Measurements from ENCODE around the gene CD226. TPM values are rescaled to one million over a fixed set of nuclear protein-coding genes. Genes with fewer than 3 reads are reported as not detected.

The CD226 gene
- total and polyA plus RNA-seq, 2 of the 4 experiments (the other 2 are of a cell fraction) = 0.29 to 1.1 TPM

DNA sequence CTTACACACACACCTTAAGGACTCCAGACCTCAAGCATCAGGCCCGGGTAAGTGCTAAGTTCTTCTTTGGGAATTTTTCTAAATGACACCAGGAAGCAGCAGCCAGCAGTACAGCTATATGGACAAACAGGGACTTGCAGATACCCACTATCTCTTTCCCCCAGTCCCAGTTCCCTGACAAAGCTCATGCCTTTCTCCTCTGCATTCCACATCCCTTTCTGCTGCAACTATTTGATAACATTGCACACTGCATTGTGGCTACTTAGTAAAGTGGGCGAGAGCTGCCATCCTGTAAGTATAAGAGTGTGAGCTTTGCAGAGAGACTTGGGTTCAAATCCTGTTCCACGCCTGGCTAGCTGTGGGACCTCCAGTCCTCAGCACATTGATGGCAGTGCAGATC is 14.0 kb upstream of the CD226 start:
- BruUV-seq (replicated peaks) = no TSS peak
- POLR2A ChIA-PET (ENCODE audit: unreplicated experiment) = no interaction called here
- in situ Hi-C loops (cut with MboI; ENCODE audit: low sequenced_read_pairs) = no loop called here

More for the DNA sequence above, 14.0 kb upstream of the CD226 start:
- Histone ChIP-seq H4K8ac (ENCODE audit: low read depth in 2 of 2, low read length in 2 of 2) (no peak overlapping the region), H3K4me3 (ENCODE audit: insufficient read depth, low read depth, low read length) (no peak overlapping the region), H3K56ac (ENCODE audit: extremely low read depth, insufficient read depth, low read length) (no peak overlapping the region), H3K9me3 (ENCODE audit: control insufficient read depth, insufficient read depth, low read length) (no peaks in the 10 kb centered on the region), H2BK15ac (ENCODE audit: low read depth, low read length) (no peak overlapping the region), H3K9ac (ENCODE audit: low read depth, low read length) (no peak overlapping the region), H3K4ac (ENCODE audit: low read depth, low read length) (no peak overlapping the region), H3K4me2 (ENCODE audit: low read depth, low read length) (no peak overlapping the region), H3K14ac (replicated peaks; ENCODE audit: low read depth, low read length) (0 out of 2 replicates have a peak overlapping the region, but pooled peaks have one; percentile 5), H3K23ac (ENCODE audit: low read depth, low read length) (no peak overlapping the region), H3K9me1 (ENCODE audit: insufficient read depth, low read length) (0 out of 2 replicates have a peak, but pooled peaks cover 2% of the 10 kb centered on the region), H2BK5ac (ENCODE audit: low read depth, low read length, poor library complexity, severe bottlenecking) (no peak overlapping the region), H3K4me1 (ENCODE audit: control insufficient read depth, insufficient read depth, low read length) (no peaks in the 10 kb centered on the region), H3K27ac (ENCODE audit: insufficient read depth, low read length) (no peak overlapping the region), H3K18ac (ENCODE audit: low read depth, low read length) (no peak overlapping the region), H2BK120ac (ENCODE audit: low read depth, low read length) (no peak overlapping the region), H2AFZ (replicated peaks; ENCODE audit: low read length, poor library complexity) (no peak overlapping the region), H3K36me3 (ENCODE audit: control insufficient read depth, insufficient read depth, low read length) (no peaks in the 10 kb centered on the region), H2AK9ac (replicated peaks; ENCODE audit: low read depth, low read length, poor library complexity) (peak overlapping the region; percentile 37), H2AK5ac (ENCODE audit: low read depth, low read length) (no peak overlapping the region), H3K79me1 (ENCODE audit: low read depth in 1 of 2, low read length in 2 of 2) (no peaks in the 10 kb centered on the region), H3K27me3 (ENCODE audit: control insufficient read depth, insufficient read depth, low read length) (no peaks in the 10 kb centered on the region), H4K91ac (ENCODE audit: insufficient read depth, low read depth, low read length) (no peak overlapping the region), H4K5ac (ENCODE audit: low read depth, low read length) (no peak overlapping the region), H2BK20ac (ENCODE audit: low read depth, low read length) (no peak overlapping the region), H4K20me1 (ENCODE audit: insufficient read depth, low read length) (no peaks in the 10 kb centered on the region)
- no peak for TF ChIP-seq POLR2A (IDR thresholded peaks at IDR 0.05; ENCODE audit: low read depth, low read length)
- TF ChIP-seq BHLHE40 (IDR thresholded peaks at IDR 0.05; ENCODE audit: low read depth, low read length) = no peak
- TF ChIP-seq ELK1 (IDR thresholded peaks at IDR 0.05; ENCODE audit: borderline replicate concordance, low read depth, low read length) = no peak
- TF ChIP-seq RCOR1 (IDR thresholded peaks at IDR 0.05; ENCODE audit: insufficient replicate concordance, low read length) = no peak
- TF ChIP-seq RFX5 (IDR thresholded peaks at IDR 0.05; ENCODE audit: low read depth, low read length) = no peak
- TF ChIP-seq NFE2L2 (IDR thresholded peaks at IDR 0.05; ENCODE audit: low read depth, low read length) = no peak
- no peak for TF ChIP-seq CEBPB (IDR thresholded peaks at IDR 0.05; ENCODE audit: low read depth, low read length)
- TF ChIP-seq MAZ (IDR thresholded peaks at IDR 0.05; ENCODE audit: borderline replicate concordance, low read depth, low read length) = no peak
- no peak for TF ChIP-seq MAFK (IDR thresholded peaks at IDR 0.05; ENCODE audit: low read depth, low read length)
- WGBS, 2 experiments (ENCODE audit: extremely low coverage in 2 of 2, insufficient read length in 1 of 2) = no CpG with 5 or more reads among the region's 3 CpGs
- DNase-seq (no peak), ATAC-seq (ENCODE audit: low read depth) (no peak; the same call in 1 of the 2 replicates)
- dilution Hi-C loops (cut with HindIII; ENCODE audit: low sequenced_read_pairs, unreplicated experiment) = no loop called here
- intact Hi-C loops (cut with micrococcal nuclease) = no loop called here
- CTCF ChIA-PET = no interaction called here

Data from IMR-90 (cell line).